Measurements from ENCODE around the gene IL24.

DNA sequence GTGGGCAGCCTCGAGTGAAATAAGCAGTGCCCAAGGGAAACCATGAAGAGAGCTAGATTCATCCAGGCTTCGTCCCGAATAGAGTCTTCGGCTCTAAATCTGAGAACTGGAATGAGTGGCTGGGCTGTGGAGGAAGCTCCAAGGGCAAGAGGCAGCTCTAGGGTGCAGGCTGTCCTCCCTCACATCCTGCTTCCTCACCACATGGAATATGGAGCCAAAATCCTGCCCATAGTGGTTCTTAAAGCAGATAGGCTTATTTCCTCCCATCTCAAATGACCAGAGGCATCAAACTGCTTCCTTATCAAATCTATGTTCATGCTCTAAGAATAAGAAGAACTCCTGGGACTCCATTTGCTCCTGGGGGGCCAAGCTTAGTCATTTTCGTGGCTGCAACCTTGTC is 2.5 kb downstream of the IL24 start:
- no peak for TF ChIP-seq EP300 (IDR thresholded peaks at IDR 0.05; ENCODE audit: low read depth)
- TF ChIP-seq POLR2A (IDR thresholded peaks at IDR 0.05) = no peak
- TF ChIP-seq, protein P1, sequence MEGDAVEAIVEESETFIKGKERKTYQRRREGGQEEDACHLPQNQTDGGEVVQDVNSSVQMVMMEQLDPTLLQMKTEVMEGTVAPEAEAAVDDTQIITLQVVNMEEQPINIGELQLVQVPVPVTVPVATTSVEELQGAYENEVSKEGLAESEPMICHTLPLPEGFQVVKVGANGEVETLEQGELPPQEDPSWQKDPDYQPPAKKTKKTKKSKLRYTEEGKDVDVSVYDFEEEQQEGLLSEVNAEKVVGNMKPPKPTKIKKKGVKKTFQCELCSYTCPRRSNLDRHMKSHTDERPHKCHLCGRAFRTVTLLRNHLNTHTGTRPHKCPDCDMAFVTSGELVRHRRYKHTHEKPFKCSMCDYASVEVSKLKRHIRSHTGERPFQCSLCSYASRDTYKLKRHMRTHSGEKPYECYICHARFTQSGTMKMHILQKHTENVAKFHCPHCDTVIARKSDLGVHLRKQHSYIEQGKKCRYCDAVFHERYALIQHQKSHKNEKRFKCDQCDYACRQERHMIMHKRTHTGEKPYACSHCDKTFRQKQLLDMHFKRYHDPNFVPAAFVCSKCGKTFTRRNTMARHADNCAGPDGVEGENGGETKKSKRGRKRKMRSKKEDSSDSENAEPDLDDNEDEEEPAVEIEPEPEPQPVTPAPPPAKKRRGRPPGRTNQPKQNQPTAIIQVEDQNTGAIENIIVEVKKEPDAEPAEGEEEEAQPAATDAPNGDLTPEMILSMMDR (IDR thresholded peaks at IDR 0.05) = no peak
